K562 (cell line): ENCODE results near the gene LPIN2. TPM values are rescaled to one million over a fixed set of nuclear protein-coding genes. Genes with fewer than 3 reads are reported as not detected.

Experiments used
- ARID2 ChIP-seq: fragments of 450-650 bp; IDR thresholded peaks from 2 replicates; pipeline ENCODE4 v1.6.1; 2017; ENCODE audit warnings: antibody characterized with exemption, mild to moderate bottlenecking
- FUS ChIP-seq: fragments of 200-400 bp; formaldehyde crosslinking; optimal IDR thresholded peaks from 2 replicates; pipeline ENCODE3; 2017; ENCODE audit warnings: low read depth, low read length
- KAT2B ChIP-seq: IDR thresholded peaks from one replicate; pipeline ENCODE4 v1.6.1; 2012; ENCODE audit warnings: low read depth, mild to moderate bottlenecking, control low read depth, inconsistent platforms, low read length, moderate library complexity
- KLF10 ChIP-seq: fragments of 250-450 bp; sonication (Bioruptor Pico); IDR thresholded peaks from 2 replicates; pipeline ENCODE4 v1.6.1; 2021; ENCODE audit warnings: matching md5 sums
- KLF16 ChIP-seq: IDR thresholded peaks from 2 replicates; pipeline ENCODE4 v1.6.1; 2016; ENCODE audit warnings: antibody characterized with exemption
- L3MBTL2 ChIP-seq: fragments of 450-650 bp; IDR thresholded peaks from 2 replicates; pipeline ENCODE4 v1.6.1; 2016; ENCODE audit warnings: mild to moderate bottlenecking, moderate library complexity
- MAFG ChIP-seq: fragments of 450-650 bp; conservative IDR thresholded peaks from 2 replicates; pipeline ENCODE4 v1.6.1; 2016; ENCODE audit warnings: missing genetic modification characterization, missing compliant biosample characterization
- MAFK ChIP-seq: IDR thresholded peaks from 2 replicates; pipeline ENCODE4 v1.6.1; 2011; ENCODE audit warnings: low read length, improper control_type of control experiment
- NR1H2 ChIP-seq: sonication (generic); formaldehyde crosslinking; IDR thresholded peaks from 2 replicates; pipeline ENCODE4 v1.4.0; 2020; ENCODE audit warnings: mild to moderate bottlenecking, missing genetic modification reagents
- NR2C1 ChIP-seq, 2 experiments: fragments of 450-650 bp; IDR thresholded peaks; 2 replicates each; pipeline ENCODE4 v1.6.1; 2017; ENCODE audit warnings: mild to moderate bottlenecking in 2 of 2, antibody characterized with exemption in 1 of 2, inconsistent platforms in 1 of 2, missing compliant biosample characterization in 1 of 2, missing genetic modification characterization in 1 of 2
- NUFIP1 ChIP-seq: fragments of 450-650 bp; IDR thresholded peaks from 2 replicates; pipeline ENCODE4 v1.6.1; 2018; ENCODE audit not compliant: partially characterized antibody
- RBM34 ChIP-seq: fragments of 200-400 bp; formaldehyde crosslinking; IDR thresholded peaks from 2 replicates; pipeline ENCODE4 v1.6.1; 2018; ENCODE audit warnings: low read length, borderline replicate concordance; ENCODE audit not compliant: insufficient read depth
- SNIP1 ChIP-seq: fragments of 450-650 bp; IDR thresholded peaks from 2 replicates; pipeline ENCODE4 v1.7.1; 2017; ENCODE audit warnings: low read depth, mild to moderate bottlenecking
- SP1 ChIP-seq: sonication (generic); formaldehyde crosslinking; IDR thresholded peaks from 2 replicates; pipeline ENCODE4 v1.8.1; 2022; ENCODE audit warnings: mild to moderate bottlenecking, missing genetic modification reagents
- ZBTB7A ChIP-seq: IDR thresholded peaks from 2 replicates; pipeline ENCODE4 v1.6.1; 2011; ENCODE audit warnings: low read depth, mild to moderate bottlenecking, low read length, moderate library complexity, borderline replicate concordance; ENCODE audit not compliant: control insufficient read depth
- ZNF507 ChIP-seq: conservative IDR thresholded peaks from 2 replicates; pipeline ENCODE4 v1.6.1; 2017; ENCODE audit warnings: missing genetic modification characterization, missing compliant biosample characterization
- ZNF75A ChIP-seq: fragments of 450-650 bp; formaldehyde crosslinking; IDR thresholded peaks from 2 replicates; pipeline ENCODE4 v1.4.0; 2020; ENCODE audit warnings: mild to moderate bottlenecking
- polyA plus RNA-seq, 8 experiments: library from polyadenylated mRNA; depleted of rRNA in 4 of 8; stranded (reverse) in 5 of 8; unstranded in 3 of 8; fragments of >200 nt; fragmentation: Nextera tagmentation in 2 of 8; fragmentation: Illumina TruSeq in 1 of 8; extraction: Ambion mirVana in 2 of 8; extraction: Trizol in 1 of 8; gene quantifications; 2 replicates each; pipeline versions ENCODE4 v1.2.1 to v1.2.3, GENCODE V29; 2011 to 2014; ENCODE audit warnings: inconsistent platforms in 1 of 8, missing spikeins in 1 of 8
- total RNA-seq, 7 experiments: library from RNA; depleted of rRNA in 6 of 7; stranded (reverse); fragments of >200 nt in 6 of 7; fragmentation: Illumina TruSeq in 2 of 7; extraction: Trizol in 2 of 7; gene quantifications; 2 replicates each; pipeline versions ENCODE4 v1.2.1 to v1.2.3, GENCODE V29; 2011 to 2021; ENCODE audit warnings: low replicate concordance in 1 of 7
- TF ChIP-seq, protein P1 (sequence below): sonication (generic); formaldehyde crosslinking; IDR thresholded peaks from 2 replicates; pipeline ENCODE4 v1.5.0; 2020; ENCODE audit warnings: missing genetic modification reagents
- TF ChIP-seq, protein P2 (sequence below): IDR thresholded peaks from 3 replicates; pipeline ENCODE4 v1.6.1; 2011; ENCODE audit warnings: borderline replicate concordance, mild to moderate bottlenecking, moderate library complexity; ENCODE audit not compliant: insufficient read length; ENCODE audit errors: extremely low read depth
- TF ChIP-seq, protein P3 (sequence below): fragments of 200-800 bp; sonication (Bioruptor generic); IDR thresholded peaks from 2 replicates; pipeline ENCODE4 v1.6.1; 2016; ENCODE audit warnings: missing genetic modification characterization, missing compliant biosample characterization

The LPIN2 gene
- total and polyA plus RNA-seq, 9 of the 15 experiments (the other 6 are each of a cell fraction or from before 2014, with no cell fraction given) = 5.2 to 34.8 (median 24.6) TPM

- TF ChIP-seq, protein P1, sequence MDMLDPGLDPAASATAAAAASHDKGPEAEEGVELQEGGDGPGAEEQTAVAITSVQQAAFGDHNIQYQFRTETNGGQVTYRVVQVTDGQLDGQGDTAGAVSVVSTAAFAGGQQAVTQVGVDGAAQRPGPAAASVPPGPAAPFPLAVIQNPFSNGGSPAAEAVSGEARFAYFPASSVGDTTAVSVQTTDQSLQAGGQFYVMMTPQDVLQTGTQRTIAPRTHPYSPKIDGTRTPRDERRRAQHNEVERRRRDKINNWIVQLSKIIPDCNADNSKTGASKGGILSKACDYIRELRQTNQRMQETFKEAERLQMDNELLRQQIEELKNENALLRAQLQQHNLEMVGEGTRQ (CRISPR knock-in tag) = peak; percentile 97
- TF ChIP-seq FUS (no peak), ARID2 (no peak), NR2C1 (IDR thresholded peaks at IDR 0.05) (no peak), NR2C1 (tag; IDR thresholded peaks at IDR 0.05) (no peak), ZNF507 (tag) (no peak), MAFG (tag) (no peak), RBM34 (no peak), MAFK (no peak), ZNF75A (CRISPR knock-in tag) (no peak), SNIP1 (no peak), SP1 (CRISPR knock-in tag) (no peak), NR1H2 (no peak), ZBTB7A (peak; percentile 61; the same call in 1 of the 2 replicates), NUFIP1 (no peak), KLF10 (CRISPR knock-in tag) (no peak), KAT2B (no peak), L3MBTL2 (no peak), KLF16 (no peak)
- TF ChIP-seq, protein P2, sequence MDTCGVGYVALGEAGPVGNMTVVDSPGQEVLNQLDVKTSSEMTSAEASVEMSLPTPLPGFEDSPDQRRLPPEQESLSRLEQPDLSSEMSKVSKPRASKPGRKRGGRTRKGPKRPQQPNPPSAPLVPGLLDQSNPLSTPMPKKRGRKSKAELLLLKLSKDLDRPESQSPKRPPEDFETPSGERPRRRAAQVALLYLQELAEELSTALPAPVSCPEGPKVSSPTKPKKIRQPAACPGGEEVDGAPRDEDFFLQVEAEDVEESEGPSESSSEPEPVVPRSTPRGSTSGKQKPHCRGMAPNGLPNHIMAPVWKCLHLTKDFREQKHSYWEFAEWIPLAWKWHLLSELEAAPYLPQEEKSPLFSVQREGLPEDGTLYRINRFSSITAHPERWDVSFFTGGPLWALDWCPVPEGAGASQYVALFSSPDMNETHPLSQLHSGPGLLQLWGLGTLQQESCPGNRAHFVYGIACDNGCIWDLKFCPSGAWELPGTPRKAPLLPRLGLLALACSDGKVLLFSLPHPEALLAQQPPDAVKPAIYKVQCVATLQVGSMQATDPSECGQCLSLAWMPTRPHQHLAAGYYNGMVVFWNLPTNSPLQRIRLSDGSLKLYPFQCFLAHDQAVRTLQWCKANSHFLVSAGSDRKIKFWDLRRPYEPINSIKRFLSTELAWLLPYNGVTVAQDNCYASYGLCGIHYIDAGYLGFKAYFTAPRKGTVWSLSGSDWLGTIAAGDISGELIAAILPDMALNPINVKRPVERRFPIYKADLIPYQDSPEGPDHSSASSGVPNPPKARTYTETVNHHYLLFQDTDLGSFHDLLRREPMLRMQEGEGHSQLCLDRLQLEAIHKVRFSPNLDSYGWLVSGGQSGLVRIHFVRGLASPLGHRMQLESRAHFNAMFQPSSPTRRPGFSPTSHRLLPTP = no peak
- TF ChIP-seq, protein P3, sequence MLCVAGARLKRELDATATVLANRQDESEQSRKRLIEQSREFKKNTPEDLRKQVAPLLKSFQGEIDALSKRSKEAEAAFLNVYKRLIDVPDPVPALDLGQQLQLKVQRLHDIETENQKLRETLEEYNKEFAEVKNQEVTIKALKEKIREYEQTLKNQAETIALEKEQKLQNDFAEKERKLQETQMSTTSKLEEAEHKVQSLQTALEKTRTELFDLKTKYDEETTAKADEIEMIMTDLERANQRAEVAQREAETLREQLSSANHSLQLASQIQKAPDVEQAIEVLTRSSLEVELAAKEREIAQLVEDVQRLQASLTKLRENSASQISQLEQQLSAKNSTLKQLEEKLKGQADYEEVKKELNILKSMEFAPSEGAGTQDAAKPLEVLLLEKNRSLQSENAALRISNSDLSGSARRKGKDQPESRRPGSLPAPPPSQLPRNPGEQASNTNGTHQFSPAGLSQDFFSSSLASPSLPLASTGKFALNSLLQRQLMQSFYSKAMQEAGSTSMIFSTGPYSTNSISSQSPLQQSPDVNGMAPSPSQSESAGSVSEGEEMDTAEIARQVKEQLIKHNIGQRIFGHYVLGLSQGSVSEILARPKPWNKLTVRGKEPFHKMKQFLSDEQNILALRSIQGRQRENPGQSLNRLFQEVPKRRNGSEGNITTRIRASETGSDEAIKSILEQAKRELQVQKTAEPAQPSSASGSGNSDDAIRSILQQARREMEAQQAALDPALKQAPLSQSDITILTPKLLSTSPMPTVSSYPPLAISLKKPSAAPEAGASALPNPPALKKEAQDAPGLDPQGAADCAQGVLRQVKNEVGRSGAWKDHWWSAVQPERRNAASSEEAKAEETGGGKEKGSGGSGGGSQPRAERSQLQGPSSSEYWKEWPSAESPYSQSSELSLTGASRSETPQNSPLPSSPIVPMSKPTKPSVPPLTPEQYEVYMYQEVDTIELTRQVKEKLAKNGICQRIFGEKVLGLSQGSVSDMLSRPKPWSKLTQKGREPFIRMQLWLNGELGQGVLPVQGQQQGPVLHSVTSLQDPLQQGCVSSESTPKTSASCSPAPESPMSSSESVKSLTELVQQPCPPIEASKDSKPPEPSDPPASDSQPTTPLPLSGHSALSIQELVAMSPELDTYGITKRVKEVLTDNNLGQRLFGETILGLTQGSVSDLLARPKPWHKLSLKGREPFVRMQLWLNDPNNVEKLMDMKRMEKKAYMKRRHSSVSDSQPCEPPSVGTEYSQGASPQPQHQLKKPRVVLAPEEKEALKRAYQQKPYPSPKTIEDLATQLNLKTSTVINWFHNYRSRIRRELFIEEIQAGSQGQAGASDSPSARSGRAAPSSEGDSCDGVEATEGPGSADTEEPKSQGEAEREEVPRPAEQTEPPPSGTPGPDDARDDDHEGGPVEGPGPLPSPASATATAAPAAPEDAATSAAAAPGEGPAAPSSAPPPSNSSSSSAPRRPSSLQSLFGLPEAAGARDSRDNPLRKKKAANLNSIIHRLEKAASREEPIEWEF = no peak
Measured at GRCh38 chr18:3013024-3013804, at the start of gene LPIN2 (continued).
